Tibial nerve (tissue), 4 donors: Measurements from ENCODE around the gene CUL4B.

Experiments
- CTCF ChIP-seq, 5 experiments: fragments of 200-600 bp in 3 of 5; fragments of 450-650 bp in 2 of 5; sonication (generic) in 3 of 5; IDR thresholded peaks; one replicate each; pipeline ENCODE4 v1.5.1; 2016 to 2019; ENCODE audit warnings: antibody characterized with exemption in 5 of 5, mild to moderate bottlenecking in 3 of 5, moderate library complexity in 2 of 5
- EP300 ChIP-seq, 2 donors: sonication (generic); formaldehyde crosslinking; IDR thresholded peaks; one replicate each; pipeline ENCODE4 v1.6.1; 2017; ENCODE audit warnings: antibody characterized with exemption in 2 of 2, mild to moderate bottlenecking in 1 of 2

- TF ChIP-seq EP300 (IDR thresholded peaks at IDR 0.05) (no peak), CTCF (IDR thresholded peaks at IDR 0.05) (no peak)
Measured at GRCh38 chrX:120560405-120560841, 339 bp downstream of the CUL4B start.
